ENCODE measurements around the gene DHRSX. TPM values are rescaled to one million over a fixed set of nuclear protein-coding genes. Genes with fewer than 3 reads are reported as not detected.

Gene DHRSX
- polyA plus RNA-seq, 1 donor from 2014 or later, result 15.7 TPM

- no peaks in the 10 kb centered on the region for H3K9me2 ChIP-seq (ENCODE audit: insufficient read depth, low read length)
- H3K4me2 ChIP-seq (ENCODE audit: low read length), result no peak overlapping the region
- H3K79me2 ChIP-seq (replicated peaks; ENCODE audit: insufficient read depth, low read length), result peaks cover 20% of the 10 kb centered on the region
- H4K20me1 ChIP-seq (ENCODE audit: insufficient read depth), result no peaks in the 10 kb centered on the region
- H3K36me3 ChIP-seq (ENCODE audit: insufficient read depth, low read length), result no peaks in the 10 kb centered on the region
- no peaks in the 10 kb centered on the region for H3F3A ChIP-seq (ENCODE audit: insufficient read depth, low read length, poor library complexity, severe bottlenecking)
- no peak overlapping the region for H3K9ac ChIP-seq (ENCODE audit: low read length)
- H3K9me3 ChIP-seq (ENCODE audit: low read length), result no peaks in the 10 kb centered on the region
- H2AFZ ChIP-seq (ENCODE audit: low read depth, low read length), result no peak overlapping the region
- peak overlapping the region; percentile 20 for H3K27ac ChIP-seq (ENCODE audit: low read length)
- H3K4me3 ChIP-seq (ENCODE audit: low read length), result no peak overlapping the region
- TF ChIP-seq EZH2 (IDR thresholded peaks at IDR 0.05; ENCODE audit: borderline replicate concordance, insufficient read depth, low read length, poor library complexity, severe bottlenecking) (no peak), SMC3 (conservative IDR thresholded peaks at IDR 0.05; ENCODE audit: poor library complexity) (no peak), MXI1 (conservative IDR thresholded peaks at IDR 0.05; ENCODE audit: poor library complexity, severe bottlenecking) (no peak), POLR2AphosphoS5 (IDR thresholded peaks at IDR 0.05) (peak; percentile 50)
- H3K27me3 ChIP-seq (ENCODE audit: insufficient read depth, low read depth, low read length), result no peaks in the 10 kb centered on the region
Measured at GRCh38 chrX:2502668-2503519, 2.1 kb upstream of the DHRSX start.

- Histone ChIP-seq H3F3A (ENCODE audit: insufficient read depth, low read length, poor library complexity, severe bottlenecking) (no peaks in the 10 kb centered on the region), H3K9me3 (ENCODE audit: low read length) (no peaks in the 10 kb centered on the region), H3K9ac (ENCODE audit: low read length) (no peak overlapping the region), H3K4me2 (ENCODE audit: low read length) (no peak overlapping the region), H2AFZ (ENCODE audit: low read depth, low read length) (no peak overlapping the region), H3K4me3 (ENCODE audit: low read length) (no peak overlapping the region), H3K36me3 (ENCODE audit: insufficient read depth, low read length) (no peaks in the 10 kb centered on the region), H3K27ac (ENCODE audit: low read length) (no peak overlapping the region), H4K20me1 (ENCODE audit: insufficient read depth) (no peaks in the 10 kb centered on the region), H3K27me3 (ENCODE audit: insufficient read depth, low read depth, low read length) (no peaks in the 10 kb centered on the region), H3K79me2 (replicated peaks; ENCODE audit: insufficient read depth, low read length) (peaks cover 27% of the 10 kb centered on the region), H3K9me2 (ENCODE audit: insufficient read depth, low read length) (no peaks in the 10 kb centered on the region)
- TF ChIP-seq TAF1 (IDR thresholded peaks at IDR 0.05; ENCODE audit: low read depth) (no peak), EZH2 (IDR thresholded peaks at IDR 0.05; ENCODE audit: borderline replicate concordance, insufficient read depth, low read length, poor library complexity, severe bottlenecking) (no peak), RAD21 (conservative IDR thresholded peaks at IDR 0.05) (no peak), EP300 (conservative IDR thresholded peaks at IDR 0.05; ENCODE audit: poor library complexity, severe bottlenecking) (no peak), POLR2AphosphoS5 (IDR thresholded peaks at IDR 0.05) (no peak), MXI1 (conservative IDR thresholded peaks at IDR 0.05; ENCODE audit: poor library complexity, severe bottlenecking) (no peak), SMC3 (conservative IDR thresholded peaks at IDR 0.05; ENCODE audit: poor library complexity) (no peak)
- TF ChIP-seq, protein P1, sequence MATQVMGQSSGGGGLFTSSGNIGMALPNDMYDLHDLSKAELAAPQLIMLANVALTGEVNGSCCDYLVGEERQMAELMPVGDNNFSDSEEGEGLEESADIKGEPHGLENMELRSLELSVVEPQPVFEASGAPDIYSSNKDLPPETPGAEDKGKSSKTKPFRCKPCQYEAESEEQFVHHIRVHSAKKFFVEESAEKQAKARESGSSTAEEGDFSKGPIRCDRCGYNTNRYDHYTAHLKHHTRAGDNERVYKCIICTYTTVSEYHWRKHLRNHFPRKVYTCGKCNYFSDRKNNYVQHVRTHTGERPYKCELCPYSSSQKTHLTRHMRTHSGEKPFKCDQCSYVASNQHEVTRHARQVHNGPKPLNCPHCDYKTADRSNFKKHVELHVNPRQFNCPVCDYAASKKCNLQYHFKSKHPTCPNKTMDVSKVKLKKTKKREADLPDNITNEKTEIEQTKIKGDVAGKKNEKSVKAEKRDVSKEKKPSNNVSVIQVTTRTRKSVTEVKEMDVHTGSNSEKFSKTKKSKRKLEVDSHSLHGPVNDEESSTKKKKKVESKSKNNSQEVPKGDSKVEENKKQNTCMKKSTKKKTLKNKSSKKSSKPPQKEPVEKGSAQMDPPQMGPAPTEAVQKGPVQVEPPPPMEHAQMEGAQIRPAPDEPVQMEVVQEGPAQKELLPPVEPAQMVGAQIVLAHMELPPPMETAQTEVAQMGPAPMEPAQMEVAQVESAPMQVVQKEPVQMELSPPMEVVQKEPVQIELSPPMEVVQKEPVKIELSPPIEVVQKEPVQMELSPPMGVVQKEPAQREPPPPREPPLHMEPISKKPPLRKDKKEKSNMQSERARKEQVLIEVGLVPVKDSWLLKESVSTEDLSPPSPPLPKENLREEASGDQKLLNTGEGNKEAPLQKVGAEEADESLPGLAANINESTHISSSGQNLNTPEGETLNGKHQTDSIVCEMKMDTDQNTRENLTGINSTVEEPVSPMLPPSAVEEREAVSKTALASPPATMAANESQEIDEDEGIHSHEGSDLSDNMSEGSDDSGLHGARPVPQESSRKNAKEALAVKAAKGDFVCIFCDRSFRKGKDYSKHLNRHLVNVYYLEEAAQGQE (IDR thresholded peaks at IDR 0.05; ENCODE audit: borderline replicate concordance), result no peak
- TF ChIP-seq, protein P2, sequence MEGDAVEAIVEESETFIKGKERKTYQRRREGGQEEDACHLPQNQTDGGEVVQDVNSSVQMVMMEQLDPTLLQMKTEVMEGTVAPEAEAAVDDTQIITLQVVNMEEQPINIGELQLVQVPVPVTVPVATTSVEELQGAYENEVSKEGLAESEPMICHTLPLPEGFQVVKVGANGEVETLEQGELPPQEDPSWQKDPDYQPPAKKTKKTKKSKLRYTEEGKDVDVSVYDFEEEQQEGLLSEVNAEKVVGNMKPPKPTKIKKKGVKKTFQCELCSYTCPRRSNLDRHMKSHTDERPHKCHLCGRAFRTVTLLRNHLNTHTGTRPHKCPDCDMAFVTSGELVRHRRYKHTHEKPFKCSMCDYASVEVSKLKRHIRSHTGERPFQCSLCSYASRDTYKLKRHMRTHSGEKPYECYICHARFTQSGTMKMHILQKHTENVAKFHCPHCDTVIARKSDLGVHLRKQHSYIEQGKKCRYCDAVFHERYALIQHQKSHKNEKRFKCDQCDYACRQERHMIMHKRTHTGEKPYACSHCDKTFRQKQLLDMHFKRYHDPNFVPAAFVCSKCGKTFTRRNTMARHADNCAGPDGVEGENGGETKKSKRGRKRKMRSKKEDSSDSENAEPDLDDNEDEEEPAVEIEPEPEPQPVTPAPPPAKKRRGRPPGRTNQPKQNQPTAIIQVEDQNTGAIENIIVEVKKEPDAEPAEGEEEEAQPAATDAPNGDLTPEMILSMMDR (IDR thresholded peaks at IDR 0.05; ENCODE audit: poor library complexity, severe bottlenecking), result no peak
Measured at GRCh38 chrX:2502120-2502667, 1.4 kb upstream of the DHRSX start.

All from neural cell (in vitro differentiated cells).